Left lung (tissue), 10 donors: ENCODE data around the gene GADL1. TPM values are rescaled to one million over a fixed set of nuclear protein-coding genes. Genes with fewer than 3 reads are reported as not detected.

Source experiments
- ATAC-seq: fragments of 200-7000 bp; cut with Tn5 transposase; one replicate; pipeline ENCODE4 v1.9.1; 2020; ENCODE audit warnings: moderate library complexity
- DNase-seq, 4 donors: peaks; one replicate each; pipeline ENCODE4 v3.0.0-alpha.2; 2013 to 2020
- H3K27ac ChIP-seq, 2 donors: fragments of 200-600 bp; sonication (generic) in 1 of 2; one replicate each; pipeline versions ENCODE4 v1.5.0 to v1.8.0; 2020 to 2021
- H3K27me3 ChIP-seq, 2 donors: fragments of 200-600 bp; sonication (generic) in 1 of 2; one replicate each; pipeline versions ENCODE4 v1.5.0 to v1.8.0; 2020 to 2021
- H3K36me3 ChIP-seq, 2 donors: fragments of 200-600 bp; sonication (generic) in 1 of 2; one replicate each; pipeline versions ENCODE4 v1.5.0 to v1.8.0; 2020 to 2021
- H3K4me1 ChIP-seq, 2 donors: fragments of 200-600 bp; one replicate each; pipeline ENCODE4 v1.8.0; 2021
- H3K4me3 ChIP-seq, 2 donors: fragments of 200-600 bp; sonication (generic) in 1 of 2; one replicate each; pipeline versions ENCODE4 v1.5.0 to v1.8.0; 2020 to 2021; ENCODE audit warnings: mild to moderate bottlenecking in 1 of 2
- H3K9me3 ChIP-seq, 2 donors: fragments of 200-600 bp; sonication (generic) in 1 of 2; one replicate each; pipeline versions ENCODE4 v1.5.0 to v1.8.0; 2020 to 2021
- intact Hi-C, 2 donors: fragments of 100-400 bp; cut with DNase I; formaldehyde crosslinking; loops; one replicate each; pipeline versions ENCODE4 v1.11.2 to v1.14.2; 2022
- polyA plus RNA-seq, 6 donors: library from polyadenylated mRNA; unstranded; fragments of 120-200 nt; gene quantifications; one replicate each; pipeline ENCODE4 v1.2.1, GENCODE V29; 2013; ENCODE audit not compliant: insufficient read length in 6 of 6
- total RNA-seq, 2 donors: library from RNA; stranded (reverse); fragmentation: NEBNext Ultra II Directional; extraction: Animal tissue kit (Norgen Biotek cat#: 25700); gene quantifications; one replicate each; pipeline ENCODE4 v1.2.1, GENCODE V29; 2021
- TF ChIP-seq, protein P1 (sequence below), 2 donors: fragments of 200-600 bp; sonication (generic) in 1 of 2; IDR thresholded peaks; one replicate each; pipeline versions ENCODE4 v1.5.0 to v1.8.0; 2021; ENCODE audit warnings: antibody characterized with exemption in 2 of 2
- donor health status: DM: no; HTN: yes; CAD: no.
- donor health status: DM: no; HTN: no; CAD: no.

GADL1 gene
- total and polyA plus RNA-seq, 8 donors: 0.10 to 2.5 (median 0.79) TPM; not detected in 1

DNA sequence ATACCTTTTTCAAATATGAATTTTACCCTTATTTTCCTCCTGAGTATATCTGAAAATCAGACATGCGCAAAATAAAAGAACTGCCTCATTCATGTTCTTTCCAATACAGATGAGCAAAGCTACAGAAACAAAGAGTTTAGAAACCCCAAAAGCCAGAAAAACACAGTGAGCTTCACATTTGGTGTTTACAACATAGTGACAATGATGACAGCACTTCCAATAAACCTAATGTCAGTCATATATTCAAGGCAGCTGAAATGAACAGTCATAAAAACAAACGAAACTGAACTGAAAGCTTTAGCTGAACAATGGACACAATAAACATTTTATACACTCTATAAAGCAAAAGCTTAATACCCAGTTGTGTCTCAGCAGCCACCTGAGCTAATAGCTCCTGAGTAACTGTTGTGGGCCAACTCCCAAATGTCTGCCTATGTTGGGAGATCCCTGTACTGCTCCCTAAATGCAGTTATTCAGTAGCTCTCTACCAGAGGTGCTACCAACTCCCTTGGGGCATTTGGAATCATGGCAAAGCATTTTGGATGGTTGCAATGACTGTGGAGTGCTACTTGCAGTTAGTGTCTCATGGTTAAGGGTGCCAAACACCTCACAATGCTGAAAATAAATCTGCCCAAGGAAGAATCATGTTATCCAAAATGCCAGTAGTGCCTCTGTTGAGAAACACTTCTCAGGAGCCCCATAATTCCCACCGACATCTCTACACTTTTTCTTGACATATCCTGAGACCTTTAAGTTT lies 156.5 kb downstream of the GADL1 start:
- TF ChIP-seq, protein P1, sequence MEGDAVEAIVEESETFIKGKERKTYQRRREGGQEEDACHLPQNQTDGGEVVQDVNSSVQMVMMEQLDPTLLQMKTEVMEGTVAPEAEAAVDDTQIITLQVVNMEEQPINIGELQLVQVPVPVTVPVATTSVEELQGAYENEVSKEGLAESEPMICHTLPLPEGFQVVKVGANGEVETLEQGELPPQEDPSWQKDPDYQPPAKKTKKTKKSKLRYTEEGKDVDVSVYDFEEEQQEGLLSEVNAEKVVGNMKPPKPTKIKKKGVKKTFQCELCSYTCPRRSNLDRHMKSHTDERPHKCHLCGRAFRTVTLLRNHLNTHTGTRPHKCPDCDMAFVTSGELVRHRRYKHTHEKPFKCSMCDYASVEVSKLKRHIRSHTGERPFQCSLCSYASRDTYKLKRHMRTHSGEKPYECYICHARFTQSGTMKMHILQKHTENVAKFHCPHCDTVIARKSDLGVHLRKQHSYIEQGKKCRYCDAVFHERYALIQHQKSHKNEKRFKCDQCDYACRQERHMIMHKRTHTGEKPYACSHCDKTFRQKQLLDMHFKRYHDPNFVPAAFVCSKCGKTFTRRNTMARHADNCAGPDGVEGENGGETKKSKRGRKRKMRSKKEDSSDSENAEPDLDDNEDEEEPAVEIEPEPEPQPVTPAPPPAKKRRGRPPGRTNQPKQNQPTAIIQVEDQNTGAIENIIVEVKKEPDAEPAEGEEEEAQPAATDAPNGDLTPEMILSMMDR (IDR thresholded peaks at IDR 0.05): no peak
- H3K4me3 ChIP-seq: no peak overlapping the region
- H3K27ac ChIP-seq: no peak overlapping the region
- intact Hi-C loops: no loop called here
- no peaks in the 10 kb centered on the region for H3K4me1 ChIP-seq
- H3K27me3 ChIP-seq: no peaks in the 10 kb centered on the region
- ATAC-seq (no peak), DNase-seq (no peak)
- no peaks in the 10 kb centered on the region for H3K36me3 ChIP-seq
- H3K9me3 ChIP-seq: no peaks in the 10 kb centered on the region

DNA sequence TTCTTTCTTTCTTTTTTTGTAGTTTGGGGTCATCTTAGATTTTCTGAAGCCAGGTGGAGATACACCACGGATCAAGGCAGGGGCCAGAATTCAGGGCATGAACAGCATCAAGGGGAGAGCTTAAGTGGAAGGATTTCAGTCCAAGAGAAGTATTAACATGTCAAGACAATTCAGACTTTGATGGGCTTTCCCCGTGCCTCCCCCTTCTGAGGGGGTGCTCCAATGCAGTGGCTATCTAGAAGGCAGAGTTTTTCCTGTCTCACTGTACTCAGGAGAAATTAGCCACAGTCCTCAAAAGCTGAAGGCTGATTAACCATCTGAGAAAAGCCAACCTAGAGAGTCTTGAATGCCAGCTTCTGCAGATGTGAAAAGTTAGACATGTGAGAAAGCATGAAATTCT lies 160.8 kb downstream of the GADL1 start:
- no peaks in the 10 kb centered on the region for H3K27me3 ChIP-seq
- no peaks in the 10 kb centered on the region for H3K4me1 ChIP-seq
- intact Hi-C loops: no loop called here
- no peaks in the 10 kb centered on the region for H3K36me3 ChIP-seq
- H3K27ac ChIP-seq: no peak overlapping the region
- DNase-seq (no peak), ATAC-seq (no peak)
- TF ChIP-seq, protein P1 (IDR thresholded peaks at IDR 0.05): no peak
- H3K9me3 ChIP-seq: no peaks in the 10 kb centered on the region
- H3K4me3 ChIP-seq: no peak overlapping the region

DNA sequence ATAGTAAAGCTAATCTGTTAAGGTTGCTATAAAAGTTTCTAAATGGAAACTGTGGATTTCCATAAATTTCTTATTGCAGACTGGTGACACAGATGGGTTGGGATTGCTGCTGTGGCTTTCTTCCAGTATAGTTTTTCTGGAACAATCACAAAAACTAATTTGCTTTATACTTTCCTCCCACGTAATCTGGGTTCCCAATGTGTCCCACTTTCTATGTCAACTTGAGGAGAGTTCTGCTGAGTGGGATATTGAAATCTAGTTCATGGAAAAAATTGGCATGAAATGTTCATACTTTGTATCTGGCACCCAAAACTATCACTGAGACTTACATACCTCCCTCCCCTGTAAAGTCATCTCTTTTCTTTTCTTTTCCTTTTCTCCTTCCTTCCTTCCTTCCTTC lies 161.3 kb downstream of the GADL1 start:
- TF ChIP-seq, protein P1 (IDR thresholded peaks at IDR 0.05): no peak
- no peak for DNase-seq
- intact Hi-C loops: no loop called here
- H3K4me3 ChIP-seq: no peak overlapping the region
- ATAC-seq: no peak
- no peak overlapping the region for H3K27ac ChIP-seq
- no peaks in the 10 kb centered on the region for H3K36me3 ChIP-seq
- H3K27me3 ChIP-seq: no peaks in the 10 kb centered on the region
- H3K4me1 ChIP-seq: no peaks in the 10 kb centered on the region
- no peaks in the 10 kb centered on the region for H3K9me3 ChIP-seq

DNA sequence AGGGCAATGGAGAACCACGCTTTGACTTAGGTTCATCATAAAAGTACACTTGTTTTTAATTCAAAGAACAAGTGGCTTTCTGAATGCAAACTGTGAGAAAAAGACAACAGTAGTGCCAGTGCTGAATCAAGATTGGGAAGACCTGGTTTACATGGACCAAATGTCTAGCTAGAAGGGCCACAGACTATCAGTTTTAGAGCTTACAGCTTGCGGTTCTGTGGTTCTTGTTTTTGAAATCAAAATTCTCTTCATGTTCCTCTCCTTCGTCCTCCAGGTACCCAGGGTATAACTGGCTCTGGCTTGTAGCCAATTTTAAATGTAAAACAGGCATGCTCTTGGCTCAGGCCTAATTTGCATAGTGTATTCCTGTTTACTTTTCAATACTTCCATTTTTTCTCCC lies 163.5 kb downstream of the GADL1 start:
- TF ChIP-seq, protein P1 (IDR thresholded peaks at IDR 0.05): no peak
- Histone ChIP-seq H3K9me3 (no peaks in the 10 kb centered on the region), H3K36me3 (no peaks in the 10 kb centered on the region), H3K27me3 (no peaks in the 10 kb centered on the region), H3K4me1 (no peaks in the 10 kb centered on the region), H3K27ac (no peak overlapping the region), H3K4me3 (no peak overlapping the region)
- no peak for DNase-seq
- ATAC-seq: no peak
- intact Hi-C loops: no loop called here

DNA sequence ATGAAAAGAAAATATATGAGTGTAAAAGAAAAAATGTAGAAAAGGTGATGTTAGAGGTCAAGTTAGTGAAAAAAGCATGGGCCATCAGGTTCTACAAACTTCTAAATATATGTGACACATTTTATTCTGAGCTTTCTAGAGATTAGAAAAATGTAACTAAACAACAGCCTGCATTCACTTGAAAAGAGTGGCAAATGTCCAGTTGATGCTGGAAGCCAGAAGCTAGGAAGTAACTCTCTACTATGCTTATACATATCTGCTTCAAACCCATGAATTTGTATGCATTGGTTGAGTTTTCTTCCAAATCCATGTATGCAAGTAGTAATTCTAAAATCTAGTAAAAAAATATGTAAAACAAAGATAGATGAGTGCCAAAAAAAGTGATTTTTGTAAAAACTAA lies 164.5 kb downstream of the GADL1 start:
- Histone ChIP-seq H3K27ac (no peak overlapping the region), H3K27me3 (no peaks in the 10 kb centered on the region), H3K4me3 (no peak overlapping the region), H3K9me3 (no peaks in the 10 kb centered on the region), H3K36me3 (no peaks in the 10 kb centered on the region), H3K4me1 (no peaks in the 10 kb centered on the region)
- DNase-seq (no peak), ATAC-seq (no peak)
- intact Hi-C loops: no loop called here
- TF ChIP-seq, protein P1 (IDR thresholded peaks at IDR 0.05): no peak
